Posterior vena cava (tissue), 2 donors: ENCODE measurements around the gene RTN4. TPM values are rescaled to one million over a fixed set of nuclear protein-coding genes. Genes with fewer than 3 reads are reported as not detected.
"Not testable (repeated sequence)": the region's sequence is repeated elsewhere in the genome, so short reads cannot be mapped to it uniquely, and the experiment has no call there.

Source experiments
- DNase-seq: peaks from one replicate; pipeline ENCODE4 v3.0.0-alpha.2; 2020; ENCODE audit warnings: low spot score
- intact Hi-C, 2 donors: fragments of 100-400 bp; cut with DNase I; formaldehyde crosslinking; loops; one replicate each; pipeline versions ENCODE4 v1.14.1 to v1.14.2; 2022 to 2023
- total RNA-seq, 2 donors: library from RNA; stranded (reverse); fragmentation: NEBNext Ultra II Directional; extraction: Animal tissue kit (Norgen Biotek cat#: 25700); gene quantifications; one replicate each; pipeline ENCODE4 v1.2.1, GENCODE V29; 2021
- donor health status: DM: yes; HTN: yes; CAD: no.
- donor health status: DM: yes; HTN: yes; CAD: no.

The RTN4 gene
- total RNA-seq, 2 donors from 2014 or later, result 324 to 410 TPM

GRCh38 chr2:54990694-54991093 is 59.6 kb downstream of the RTN4 start:
- intact Hi-C loops, DNase-seq: not testable (repeated sequence)

GRCh38 chr2:54988612-54989011 is 61.6 kb downstream of the RTN4 start:
- intact Hi-C loops, result no loop called here
- no peak for DNase-seq

- intact Hi-C loops, result no loop called here
- no peak for DNase-seq
Measured at GRCh38 chr2:54986264-54986663, 64.0 kb downstream of the RTN4 start.

DNA sequence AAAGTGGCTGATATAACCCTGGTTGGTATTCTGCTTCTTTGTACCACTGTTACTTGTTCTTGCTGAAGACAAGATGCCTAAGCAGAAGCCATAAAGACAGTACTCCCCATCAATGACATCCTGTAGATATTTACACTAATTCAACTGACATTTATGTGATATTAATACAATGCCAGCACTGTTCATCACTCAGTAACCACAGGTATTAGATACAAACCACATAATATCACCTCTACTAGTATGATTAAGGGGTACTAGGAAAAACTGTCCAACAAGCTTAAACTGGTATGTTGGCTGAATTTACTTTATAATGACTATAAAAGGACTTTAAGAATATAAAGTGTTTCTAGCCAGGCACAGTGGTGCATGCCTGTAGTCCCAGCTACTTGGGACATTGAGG is 65.8 kb downstream of the RTN4 start:
- intact Hi-C loops, result no loop called here
- DNase-seq, result no peak

- no peak for DNase-seq
- intact Hi-C loops, result no loop called here
Measured at GRCh38 chr2:54983345-54984220, 66.7 kb downstream of the RTN4 start.

- intact Hi-C loops, result no loop called here
- no peak for DNase-seq
Measured at GRCh38 chr2:54981385-54981784, 68.9 kb downstream of the RTN4 start.

DNA sequence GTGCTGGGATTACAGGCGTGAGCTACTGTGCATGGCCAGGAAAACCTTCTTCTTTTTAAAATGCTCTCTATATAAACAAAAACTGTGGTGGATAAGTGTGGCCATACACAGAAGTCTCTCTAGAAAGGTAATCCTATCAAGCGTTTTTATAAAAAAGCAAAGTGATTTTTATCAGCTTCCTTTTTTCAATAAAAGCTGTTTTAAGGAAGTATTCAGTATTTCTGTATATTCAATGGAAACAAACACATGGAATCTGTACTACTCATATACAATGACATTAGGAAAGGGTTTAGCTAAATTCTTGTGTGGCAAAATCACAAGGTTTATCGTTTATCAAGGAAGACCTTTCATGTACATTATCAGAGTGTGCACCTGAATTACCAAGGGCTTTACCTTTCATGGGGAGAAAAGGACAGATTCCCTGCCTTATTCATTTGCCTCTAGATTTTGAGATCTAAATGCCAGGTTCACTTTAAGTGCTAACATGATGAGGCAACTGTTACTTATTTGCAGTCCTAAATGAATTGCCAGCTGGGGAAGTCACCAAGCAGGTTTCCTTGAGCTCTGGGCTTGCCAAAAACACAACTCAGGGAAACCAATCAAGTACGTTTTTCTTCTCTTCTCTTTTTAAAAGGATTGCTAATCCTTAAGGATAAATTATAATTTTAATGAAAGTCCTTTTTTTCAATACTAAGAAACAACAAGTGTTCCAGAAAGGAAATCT is 70.8 kb downstream of the RTN4 start:
- intact Hi-C loops, result no loop called here
- DNase-seq, result no peak

DNA sequence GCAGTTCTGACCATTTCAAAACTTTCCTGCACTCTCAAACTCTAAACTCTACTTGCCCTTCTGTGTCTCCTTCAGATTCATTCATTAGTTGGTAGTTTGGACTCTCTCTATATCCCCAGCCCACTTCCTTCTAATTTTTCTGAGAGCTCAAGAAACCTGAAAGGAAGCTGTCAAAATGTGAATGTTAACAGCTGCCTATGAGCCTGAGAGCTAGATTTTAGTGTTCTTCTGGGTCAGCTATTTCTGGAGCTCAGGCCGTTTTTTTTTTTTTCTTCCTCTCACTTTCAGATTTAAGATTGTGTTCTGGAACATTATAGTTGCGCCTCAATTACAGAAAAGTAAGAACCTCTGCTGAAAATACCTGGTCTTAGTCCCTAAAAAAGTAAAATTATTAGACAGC is 73.1 kb downstream of the RTN4 start:
- intact Hi-C loops, result no loop called here
- DNase-seq, result no peak

GRCh38 chr2:54975598-54976492 is 74.4 kb downstream of the RTN4 start:
- intact Hi-C loops, result no loop called here
- no peak for DNase-seq

DNA sequence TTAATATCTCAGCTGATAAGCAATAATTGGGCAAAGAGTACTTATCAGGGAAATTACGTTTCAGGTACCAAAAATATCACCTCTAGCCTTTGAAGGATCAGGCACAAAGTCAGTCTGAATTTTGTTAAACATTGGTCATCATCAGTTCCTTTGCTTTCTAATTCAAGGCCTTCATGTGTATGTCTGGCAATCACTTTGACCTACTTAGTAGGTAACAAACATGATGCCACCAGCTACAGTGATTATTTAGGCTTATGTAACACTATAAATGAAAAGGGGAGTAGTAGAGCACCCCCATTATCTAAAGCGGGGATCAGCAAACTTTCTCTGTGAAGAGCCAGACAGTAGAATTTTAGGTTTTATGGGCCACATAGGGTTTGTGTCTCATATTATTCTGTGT is 75.1 kb downstream of the RTN4 start:
- intact Hi-C loops, result no loop called here
- no peak for DNase-seq

DNA sequence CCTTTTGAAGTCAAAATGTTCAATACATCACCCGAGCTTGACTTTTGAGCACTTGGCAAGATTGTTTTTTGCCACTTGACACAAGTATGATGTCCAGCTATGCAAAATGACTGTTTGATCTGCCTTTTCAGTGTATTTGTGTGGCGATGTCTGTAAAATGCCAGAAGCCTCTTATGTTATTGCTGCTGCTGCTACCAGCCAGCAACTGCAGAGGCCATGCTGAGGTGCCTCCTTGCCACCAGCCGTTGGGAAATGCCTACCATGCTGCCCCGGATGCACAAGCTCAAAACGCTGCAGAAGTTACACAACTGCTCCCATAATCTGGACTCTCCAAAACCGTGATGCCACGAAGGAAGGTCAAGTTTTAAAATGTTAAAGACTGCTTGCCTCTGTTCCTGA is 80.3 kb downstream of the RTN4 start:
- intact Hi-C loops, result no loop called here
- DNase-seq, result no peak

GRCh38 chr2:54969295-54969939 is 80.8 kb downstream of the RTN4 start:
- no peak for DNase-seq
- intact Hi-C loops, result no loop called here

GRCh38 chr2:54968561-54969218 is 81.6 kb downstream of the RTN4 start:
- DNase-seq, result no peak
- intact Hi-C loops, result no loop called here

DNA sequence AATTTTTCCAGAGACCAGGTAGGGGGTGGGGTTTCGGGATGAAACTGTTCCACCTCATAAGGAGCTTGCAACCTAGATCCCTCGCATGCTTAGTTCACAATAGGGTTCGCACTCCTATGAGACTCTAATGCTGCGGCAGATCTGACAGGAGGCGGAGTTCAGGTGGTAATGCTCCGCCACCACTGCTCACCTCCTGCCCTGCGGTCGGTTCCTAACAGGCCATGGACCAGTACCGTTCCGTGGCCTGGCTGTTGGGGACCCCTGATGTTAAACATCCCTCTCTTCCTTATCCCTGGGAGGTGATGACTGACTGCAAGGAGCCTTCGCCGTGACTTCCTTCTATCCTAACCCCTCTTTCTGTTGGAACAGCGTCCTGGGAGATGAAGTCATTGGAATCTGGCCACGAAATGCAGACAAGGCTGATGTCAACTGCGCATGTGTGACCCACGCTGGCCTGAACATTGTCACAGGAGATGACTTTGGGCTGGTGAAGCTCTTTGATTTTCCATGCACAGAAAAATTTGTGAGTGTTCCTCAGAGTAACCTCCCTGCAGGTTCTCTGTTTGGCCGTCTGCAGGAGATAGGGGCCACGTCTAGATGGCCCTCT is 82.4 kb downstream of the RTN4 start:
- DNase-seq, result no peak
- intact Hi-C loops, result no loop called here

DNA sequence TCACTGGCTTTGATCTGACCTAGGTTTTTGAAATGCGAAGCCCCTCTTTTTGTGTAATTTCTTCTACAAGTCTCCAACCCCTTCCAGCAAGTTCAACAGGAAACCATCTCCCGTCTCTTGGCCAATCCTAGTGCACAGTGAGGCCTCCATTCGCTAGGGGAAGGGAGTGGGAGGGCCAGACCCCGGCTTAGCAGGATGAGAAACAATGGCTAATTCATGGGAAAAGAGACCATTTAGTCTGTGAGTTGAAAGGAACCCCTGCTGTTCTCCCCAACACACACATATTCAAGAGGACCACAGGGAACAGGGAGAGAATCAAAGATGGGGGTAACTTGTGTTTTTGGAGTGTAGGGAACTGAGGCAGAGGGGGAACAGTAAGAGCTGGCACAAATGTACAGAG is 83.0 kb downstream of the RTN4 start:
- intact Hi-C loops, result no loop called here

GRCh38 chr2:54966837-54967236 is 83.4 kb downstream of the RTN4 start:
- DNase-seq, result no peak
- intact Hi-C loops, result no loop called here

More for the DNA sequence above, 83.0 kb downstream of the RTN4 start:
- no peak for DNase-seq

GRCh38 chr2:54966165-54966832 is 84.0 kb downstream of the RTN4 start:
- intact Hi-C loops, result no loop called here

DNA sequence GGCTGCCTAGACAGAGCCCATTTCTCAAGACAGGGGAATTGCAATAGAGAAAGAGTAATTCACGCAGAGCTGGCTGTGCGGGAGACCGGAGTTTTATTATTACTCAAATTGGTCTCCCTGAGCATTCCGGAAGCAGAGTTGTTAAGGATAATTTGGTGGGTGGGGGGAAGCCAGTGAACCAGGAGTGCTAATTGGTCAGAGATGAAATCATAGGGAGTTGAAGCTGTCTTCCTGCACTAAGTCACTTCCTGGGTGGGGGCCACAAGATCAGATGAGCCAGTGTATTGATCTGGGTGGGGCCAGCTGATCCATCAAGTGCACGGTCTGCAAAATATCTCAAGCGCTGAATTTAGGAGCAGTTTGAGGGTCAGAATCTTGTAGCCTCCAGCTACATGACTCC is 84.8 kb downstream of the RTN4 start:
- intact Hi-C loops, result no loop called here

More at GRCh38 chr2:54966165-54966832, 84.0 kb downstream of the RTN4 start:
- no peak for DNase-seq

More for the DNA sequence above, 84.8 kb downstream of the RTN4 start:
- no peak for DNase-seq
